ENCODE results near the gene PRUNE2.

PRUNE2 gene

DNA sequence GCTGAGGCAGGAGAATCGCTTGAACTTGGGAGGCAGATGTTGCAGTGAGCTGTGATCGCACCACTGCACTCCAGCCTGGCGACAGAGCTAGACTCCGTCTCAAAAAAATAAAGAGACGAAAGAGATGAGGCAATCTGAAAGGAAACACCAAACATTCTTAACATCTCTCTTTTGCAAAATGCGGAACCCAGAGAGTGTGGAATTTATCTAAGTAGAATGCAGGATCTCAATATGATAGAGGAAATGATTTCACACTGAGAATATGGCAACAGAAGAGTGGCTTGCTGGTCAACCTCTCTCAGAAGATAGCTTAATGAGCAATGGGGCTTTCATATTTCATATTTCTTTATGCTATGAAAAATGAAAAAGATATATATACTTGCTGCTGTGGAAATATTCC lies 175.1 kb downstream of the PRUNE2 start:
- no peak for DNase-seq (ENCODE audit: low read depth)

DNA sequence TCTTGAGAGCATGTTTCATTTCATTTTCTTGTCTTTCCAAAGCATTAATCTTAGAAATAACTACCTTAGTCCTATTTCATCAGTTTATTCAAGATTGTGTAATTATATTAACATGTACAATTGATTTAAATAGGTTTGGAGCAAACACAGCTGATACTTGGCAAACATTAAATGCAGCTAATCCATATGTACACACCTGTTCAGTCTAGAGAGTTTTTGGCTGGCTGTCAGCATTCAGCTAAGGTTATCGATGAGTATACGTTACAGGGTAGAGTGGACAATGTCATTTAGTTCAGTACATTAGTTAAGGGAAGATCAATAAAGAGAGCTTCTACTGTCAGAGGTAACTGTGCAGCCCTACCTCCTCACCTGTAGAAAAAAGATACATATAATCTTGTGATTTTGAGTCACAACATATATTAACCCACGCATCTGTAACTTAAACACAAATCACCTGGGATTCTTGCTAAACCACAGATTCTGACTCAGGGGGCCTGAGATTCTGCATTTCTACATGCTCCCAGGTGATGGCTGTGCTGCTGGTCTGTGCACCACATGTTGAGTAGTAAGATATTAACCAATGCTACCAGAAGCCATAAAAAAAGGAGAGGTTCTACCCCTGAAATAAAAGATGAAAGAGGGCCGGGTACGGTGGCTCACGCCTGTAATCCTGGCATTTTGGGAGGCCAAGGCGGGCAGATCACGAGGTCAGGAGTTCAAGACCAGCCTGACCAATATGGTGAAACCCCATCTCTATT lies 175.8 kb downstream of the PRUNE2 start:
- no peak for DNase-seq (ENCODE audit: low read depth)

DNA sequence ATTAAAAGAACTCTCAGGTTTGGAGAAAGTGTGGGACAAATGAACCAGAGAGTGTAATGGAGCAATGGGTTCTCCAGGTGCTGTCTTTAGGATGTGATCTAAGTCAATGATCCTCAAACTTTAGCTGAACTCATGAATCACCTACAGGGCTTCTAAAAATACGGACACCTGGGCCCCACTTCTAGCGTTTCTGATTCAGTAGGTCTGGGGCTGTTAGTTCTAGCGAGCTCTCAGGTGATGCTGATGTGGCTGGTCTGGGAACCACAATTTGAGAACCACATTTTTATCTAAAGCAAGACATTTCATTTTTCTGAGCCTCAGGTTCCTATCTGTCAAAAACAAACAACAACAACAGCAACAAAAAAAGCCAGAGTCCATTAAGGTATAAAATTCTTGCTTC lies 176.8 kb downstream of the PRUNE2 start:
- no peak for DNase-seq (ENCODE audit: low read depth)

DNA sequence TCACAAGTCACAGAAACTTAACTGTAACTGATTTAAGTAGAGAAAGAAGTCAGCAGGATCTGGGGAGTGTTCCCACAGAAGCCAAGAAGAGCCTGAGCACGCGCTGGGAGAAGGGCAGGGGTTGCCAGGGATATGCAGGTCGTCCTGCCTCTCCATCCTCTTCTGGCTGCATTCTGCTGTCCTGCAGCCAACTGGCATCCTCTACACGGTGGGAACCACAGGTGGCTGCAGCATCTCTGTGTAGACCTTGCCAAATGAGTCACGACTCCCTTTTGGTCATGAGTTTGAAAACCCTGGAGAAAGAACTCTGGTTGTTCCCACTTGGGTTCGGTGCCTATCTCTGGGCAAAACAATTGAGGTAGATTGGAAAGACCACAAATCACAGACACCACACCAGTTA lies 180.0 kb downstream of the PRUNE2 start:
- DNase-seq (ENCODE audit: low read depth), result no peak

DNA sequence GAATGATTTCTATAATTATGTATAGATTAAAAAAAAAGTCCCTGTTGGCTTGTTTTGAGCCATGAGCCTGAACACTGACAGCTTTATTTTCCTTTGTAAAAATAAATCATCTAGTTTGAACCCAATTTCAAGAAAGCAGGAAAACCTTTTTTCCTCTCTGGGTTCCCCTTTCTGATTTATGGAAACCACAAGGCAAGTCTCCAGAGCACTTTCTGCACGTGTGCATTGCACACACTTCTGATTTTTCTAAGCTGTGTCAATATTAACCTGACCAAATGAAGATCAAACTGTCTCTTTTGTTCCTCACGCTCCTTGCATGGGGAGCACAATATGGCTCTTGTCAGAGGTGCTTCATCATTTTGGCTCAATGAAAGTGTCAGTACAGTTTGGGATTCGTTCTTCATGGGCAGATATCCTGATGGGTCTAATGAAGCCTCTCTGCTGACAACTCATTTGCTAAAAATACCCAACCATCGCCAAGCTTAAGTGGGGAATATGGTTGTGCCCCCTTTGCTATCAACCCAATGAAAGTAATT lies 180.8 kb downstream of the PRUNE2 start:
- no peak for DNase-seq (ENCODE audit: low read depth)

DNA sequence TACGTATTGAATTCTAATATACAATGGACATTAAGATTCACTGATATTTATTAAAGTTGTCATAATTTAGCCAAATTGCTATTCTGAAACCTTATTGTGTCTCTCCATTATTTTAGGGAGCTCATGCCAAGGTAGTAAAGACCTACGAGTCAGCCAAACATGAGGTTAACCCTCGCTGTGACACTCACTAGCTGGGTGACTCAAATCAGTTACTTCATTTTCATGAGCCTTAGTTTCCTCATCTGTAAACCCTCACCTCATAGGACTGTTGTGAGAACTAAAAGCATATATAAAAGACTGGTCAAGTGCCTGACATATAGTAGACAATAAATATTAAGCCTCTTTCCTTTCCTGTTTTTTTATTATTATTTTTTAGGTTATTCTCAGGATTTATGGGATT lies 185.7 kb downstream of the PRUNE2 start:
- DNase-seq (ENCODE audit: low read depth), result no peak

DNA sequence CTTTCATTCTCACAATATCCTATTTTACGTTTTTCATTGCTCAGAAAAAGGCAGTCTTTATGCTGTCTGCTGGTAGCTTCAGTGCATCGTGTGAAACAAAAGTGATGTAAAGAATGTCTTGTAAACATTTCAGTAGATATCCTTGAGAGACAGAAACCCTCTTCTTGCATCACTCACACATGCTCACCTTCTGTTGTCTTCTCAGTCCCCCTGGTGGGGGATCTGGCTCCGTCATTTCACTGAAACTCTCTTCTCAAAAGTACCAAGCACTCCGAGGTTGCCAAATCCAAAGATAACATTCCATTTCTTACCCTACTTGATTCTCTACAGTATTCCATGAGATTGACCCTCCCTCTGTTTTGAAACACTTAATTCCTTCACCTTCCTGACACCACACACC lies 187.7 kb downstream of the PRUNE2 start:
- no peak for DNase-seq (ENCODE audit: low read depth)

DNA sequence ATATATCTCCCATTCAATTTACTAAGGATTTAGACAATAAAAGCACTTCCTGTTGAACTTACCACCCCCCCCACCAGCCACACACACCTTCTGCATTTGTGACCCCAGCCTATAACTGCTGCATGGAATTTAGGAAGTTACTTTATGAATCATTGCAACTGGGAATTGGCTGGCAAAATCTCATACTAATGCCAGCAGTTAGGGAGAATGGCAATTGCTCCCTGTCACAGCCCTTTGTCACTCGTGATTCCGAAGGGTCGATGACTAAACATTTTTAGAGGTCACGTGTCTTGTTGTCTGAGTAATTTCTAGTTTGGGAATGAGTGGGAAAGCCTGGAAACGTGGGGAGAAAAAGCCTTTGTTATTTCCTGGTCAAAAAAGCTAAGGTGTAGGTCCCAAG lies 188.3 kb downstream of the PRUNE2 start:
- no peak for DNase-seq (ENCODE audit: low read depth)

DNA sequence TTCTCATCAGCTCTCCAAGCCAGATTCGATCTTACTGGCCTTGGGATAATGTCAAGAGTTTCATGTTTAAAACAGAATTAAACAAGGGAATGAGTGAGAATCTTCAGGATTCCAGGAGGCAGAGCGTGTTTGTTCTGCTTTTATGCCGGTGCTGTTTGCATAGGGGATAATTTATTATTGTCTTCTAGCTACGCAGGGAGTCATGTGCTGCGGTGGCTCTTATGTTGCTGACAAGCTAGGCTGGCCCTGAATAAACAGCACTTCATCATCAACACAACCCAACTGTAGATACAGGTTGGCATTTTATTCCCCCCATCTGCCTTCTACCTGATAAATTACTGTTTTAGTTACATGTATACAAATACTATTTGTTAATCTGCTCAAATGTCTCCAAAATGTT lies 188.7 kb downstream of the PRUNE2 start:
- no peak for DNase-seq (ENCODE audit: low read depth)

DNA sequence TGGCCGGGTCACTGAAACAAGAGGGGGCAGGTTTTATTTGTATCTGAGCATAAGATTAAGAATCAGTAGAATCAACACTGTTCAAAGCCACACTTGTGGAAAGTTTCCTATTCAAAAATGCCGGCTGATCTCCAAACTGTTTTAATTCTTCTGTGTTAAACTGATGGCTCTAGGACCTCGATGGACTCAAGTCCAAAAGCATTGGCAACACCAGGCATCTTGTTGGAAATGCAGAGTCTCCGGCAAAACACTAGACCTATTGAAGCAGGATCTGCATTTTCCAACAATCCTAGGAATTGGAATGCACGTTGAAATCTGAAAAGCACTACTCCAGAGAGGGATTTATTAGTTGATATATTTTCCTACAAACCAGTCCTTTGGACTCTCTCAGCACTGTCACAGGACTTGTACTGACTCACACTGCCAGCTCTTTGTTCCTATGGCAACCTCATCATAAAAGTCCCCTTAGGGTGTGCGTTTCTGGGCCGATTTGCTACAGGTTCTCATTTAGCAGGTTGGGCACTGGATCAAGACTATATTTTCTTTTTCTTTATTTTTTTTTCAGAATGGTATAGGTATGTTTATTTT lies 189.7 kb downstream of the PRUNE2 start:
- no peak for DNase-seq (ENCODE audit: low read depth)

DNA sequence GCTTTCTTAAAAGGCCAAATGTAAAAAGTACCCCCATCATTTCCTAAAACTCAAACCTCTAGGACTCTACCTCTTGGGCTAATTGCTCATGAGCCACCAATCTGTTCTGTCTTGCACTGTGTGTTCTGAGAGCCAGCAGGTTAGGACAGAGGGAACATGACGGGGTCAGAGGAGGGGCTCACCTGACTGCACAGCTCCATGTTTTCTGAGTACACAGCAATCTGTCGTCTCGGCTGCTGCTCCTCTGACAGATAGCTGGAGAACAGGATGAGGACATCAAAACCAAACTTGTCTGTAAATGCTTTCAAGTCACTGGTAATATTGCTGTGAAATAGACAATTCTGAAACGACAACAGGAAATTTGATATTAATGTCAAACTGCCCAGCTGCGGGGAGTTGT lies 192.5 kb downstream of the PRUNE2 start:
- no peak for DNase-seq (ENCODE audit: low read depth)

DNA sequence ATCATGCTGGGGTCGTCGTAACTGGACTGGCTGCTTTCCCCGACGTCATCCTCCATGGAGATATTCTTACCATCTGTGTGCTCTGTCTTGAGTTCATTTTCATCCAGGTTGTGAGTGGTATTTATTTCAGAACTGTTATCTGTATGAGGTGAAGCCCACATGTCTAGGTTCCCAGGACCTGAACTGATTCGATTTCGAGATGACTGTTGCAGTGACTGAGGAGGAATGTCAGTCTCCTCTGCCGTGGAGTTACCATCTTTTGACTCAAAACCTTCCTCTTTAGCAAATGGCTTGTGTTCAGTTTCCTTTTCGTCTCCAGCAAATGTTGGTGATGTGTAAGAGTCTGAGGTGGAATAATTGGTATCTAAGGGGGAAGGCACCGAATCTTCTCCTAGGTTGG lies 196.9 kb downstream of the PRUNE2 start:
- DNase-seq (ENCODE audit: low read depth), result no peak

DNA sequence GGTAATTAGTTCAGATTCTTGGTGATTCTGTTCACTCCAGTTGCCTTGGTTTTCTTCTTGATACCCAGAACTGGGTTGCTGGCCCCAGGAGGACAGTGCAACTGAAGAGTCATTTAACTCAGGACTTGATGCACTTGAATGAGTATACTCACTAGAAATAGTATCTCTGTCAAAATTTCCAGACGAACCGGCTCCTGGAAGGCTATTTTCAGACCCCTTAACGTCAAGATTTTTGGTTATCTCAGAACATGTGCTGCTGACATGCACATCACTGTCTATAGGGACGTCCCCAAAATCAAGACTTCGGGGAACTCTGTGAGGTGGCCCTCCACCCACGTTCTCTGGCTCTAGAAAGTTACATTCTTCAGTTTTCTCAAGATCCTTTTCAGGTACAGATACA lies 198.4 kb downstream of the PRUNE2 start:
- DNase-seq (ENCODE audit: low read depth), result no peak

DNA sequence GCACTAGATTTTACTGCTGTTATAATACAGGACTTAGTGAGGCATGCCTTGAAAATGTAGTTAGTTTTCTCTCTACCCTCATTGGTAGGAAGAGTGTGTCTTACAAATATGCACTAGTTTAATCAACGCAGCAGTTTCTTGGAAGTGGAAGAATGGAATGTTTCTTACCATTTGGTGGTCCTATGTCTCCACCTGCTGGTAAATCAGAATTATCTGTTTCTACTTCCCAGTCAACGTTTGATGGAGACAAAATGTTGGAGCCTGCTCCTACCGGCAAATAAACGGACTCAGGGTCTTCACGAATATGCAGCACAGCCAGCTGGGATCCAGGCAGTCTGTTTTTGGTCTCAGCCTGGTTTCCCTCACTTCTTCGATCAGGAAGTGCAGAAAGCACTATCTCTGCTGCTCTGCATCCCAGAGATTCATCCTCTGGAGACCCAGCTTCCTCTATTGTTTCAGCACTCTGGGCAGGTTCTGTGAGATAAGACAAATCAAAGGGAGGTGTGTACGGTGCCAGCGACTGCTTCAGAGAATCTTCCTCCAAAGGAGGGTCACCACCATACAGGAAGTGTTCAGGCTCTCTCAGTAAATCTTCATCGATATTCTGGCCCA lies 201.2 kb downstream of the PRUNE2 start:
- DNase-seq (ENCODE audit: low read depth), result peak; percentile 60

DNA sequence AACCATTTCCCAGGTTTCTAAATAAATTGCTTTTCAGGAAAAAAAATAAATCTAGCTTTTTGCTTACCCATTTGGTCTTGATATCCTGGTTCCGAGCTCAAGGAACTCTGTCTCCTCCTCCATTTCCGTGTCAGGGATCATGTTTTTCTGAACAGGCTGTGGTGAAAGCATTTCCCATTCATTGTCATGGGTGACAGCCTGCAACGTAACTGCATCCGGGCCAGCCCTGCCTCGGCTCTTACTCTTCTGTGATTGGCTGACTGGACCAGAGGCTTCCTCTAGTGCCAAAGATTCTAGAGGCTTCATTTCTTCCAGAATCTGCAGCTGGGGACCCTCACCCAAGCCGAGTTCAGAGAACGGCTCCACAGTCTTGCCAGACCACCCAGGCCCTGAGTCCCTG lies 202.6 kb downstream of the PRUNE2 start:
- DNase-seq (ENCODE audit: low read depth), result no peak

DNA sequence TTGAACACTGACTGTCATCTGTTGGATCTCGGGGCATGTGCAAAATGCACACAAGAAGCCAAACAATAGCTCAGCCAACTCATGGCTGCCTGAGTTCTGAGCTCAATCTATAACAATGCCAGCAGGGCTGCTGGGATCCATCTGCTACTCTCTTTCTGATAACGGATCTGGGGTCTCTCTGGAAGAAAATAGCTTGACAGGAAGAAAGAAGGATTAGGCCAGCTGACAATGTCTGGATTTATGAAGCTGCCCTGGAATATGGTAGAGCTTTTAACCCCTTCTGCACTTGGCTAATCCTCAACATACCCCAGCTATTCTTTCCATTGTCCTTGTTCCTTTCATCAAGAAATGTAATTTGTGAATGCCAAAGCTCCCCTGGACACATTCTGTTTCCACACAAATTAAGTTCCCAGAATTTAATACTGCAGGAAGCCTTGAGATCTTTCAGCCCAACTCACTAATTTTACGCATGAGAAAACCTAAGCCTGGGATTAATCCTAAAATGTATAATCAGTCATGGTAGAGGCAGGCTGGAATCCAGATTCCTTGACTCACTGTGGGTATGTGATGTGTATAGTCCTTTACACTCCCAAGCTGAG lies 204.4 kb downstream of the PRUNE2 start:
- no peak for DNase-seq (ENCODE audit: low read depth)

DNA sequence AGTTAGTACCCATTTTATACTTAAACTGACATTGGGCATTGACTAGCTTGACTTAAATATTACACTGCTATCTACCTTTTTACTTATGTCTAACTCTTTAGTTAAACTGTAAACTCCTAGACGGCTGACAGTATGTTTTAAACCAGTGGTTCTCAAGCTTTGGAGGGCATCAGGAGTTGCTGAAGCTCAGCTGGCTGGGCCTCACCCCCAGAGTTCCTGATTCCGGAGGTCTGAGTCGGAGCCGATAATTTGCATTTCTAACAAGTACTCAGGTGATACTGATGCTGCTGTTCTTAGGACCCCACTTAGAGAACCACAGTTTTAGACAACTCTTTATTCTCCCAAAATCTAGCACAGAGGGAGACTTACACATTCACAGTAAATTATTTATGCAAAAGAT lies 205.0 kb downstream of the PRUNE2 start:
- DNase-seq (ENCODE audit: low read depth), result no peak

DNA sequence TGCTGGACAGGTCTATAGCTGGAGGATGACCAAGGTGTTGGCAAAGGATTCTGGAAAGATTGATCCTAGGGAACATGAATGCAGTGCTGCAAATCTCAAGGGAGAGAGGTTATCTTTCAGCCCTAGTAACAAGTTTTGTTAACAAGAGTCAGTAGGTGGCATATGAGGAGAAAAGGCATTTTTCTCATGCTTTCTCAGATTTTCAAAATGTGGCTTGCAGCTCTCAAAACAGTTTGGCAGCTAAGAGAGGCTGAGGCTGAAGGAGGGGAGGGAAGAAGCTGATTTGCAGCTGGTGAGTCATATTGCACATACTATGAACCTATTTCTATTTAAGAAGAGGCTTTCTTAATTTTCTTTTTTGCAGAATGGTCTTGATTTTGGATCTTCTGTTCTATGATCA lies 205.9 kb downstream of the PRUNE2 start:
- DNase-seq (ENCODE audit: low read depth), result no peak

DNA sequence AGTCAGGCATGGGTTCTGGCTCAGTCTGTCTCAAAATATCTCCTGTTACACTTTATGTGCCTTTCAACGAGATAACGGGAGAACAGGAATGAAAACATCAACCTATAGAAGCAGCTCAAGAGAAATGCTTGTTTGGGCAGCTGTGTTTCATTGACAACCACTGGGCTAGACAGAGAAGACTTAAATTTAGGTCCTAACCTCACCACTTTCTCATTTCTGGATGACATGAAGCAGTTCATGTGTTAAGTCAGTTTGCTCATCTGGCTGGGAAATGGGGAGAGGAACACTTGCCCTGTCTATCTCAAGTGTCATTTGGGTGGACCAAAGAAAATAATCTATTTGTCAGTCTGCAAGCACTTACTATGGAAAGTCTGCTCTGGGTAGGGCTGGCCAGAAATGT lies 208.4 kb downstream of the PRUNE2 start:
- no peak for DNase-seq (ENCODE audit: low read depth)

DNA sequence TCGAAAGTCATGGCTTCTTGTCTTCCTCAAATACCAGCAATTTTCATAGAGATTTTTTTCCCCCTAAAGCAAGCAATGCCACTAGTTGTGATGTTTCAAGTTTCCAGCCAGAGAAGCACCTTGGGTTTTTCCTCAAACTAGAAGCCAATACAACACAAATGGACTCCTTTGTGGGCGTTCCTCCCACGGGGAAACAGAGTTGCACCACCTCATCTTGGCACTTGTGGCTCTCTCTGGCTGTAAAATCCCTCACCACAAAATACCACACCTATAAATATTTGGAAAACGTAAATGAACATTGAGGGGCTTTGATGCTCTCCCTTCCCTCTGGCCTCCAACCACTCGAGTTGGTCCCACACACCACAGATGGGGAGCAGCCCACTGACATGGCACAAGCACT lies 208.8 kb downstream of the PRUNE2 start:
- DNase-seq (ENCODE audit: low read depth), result no peak

DNA sequence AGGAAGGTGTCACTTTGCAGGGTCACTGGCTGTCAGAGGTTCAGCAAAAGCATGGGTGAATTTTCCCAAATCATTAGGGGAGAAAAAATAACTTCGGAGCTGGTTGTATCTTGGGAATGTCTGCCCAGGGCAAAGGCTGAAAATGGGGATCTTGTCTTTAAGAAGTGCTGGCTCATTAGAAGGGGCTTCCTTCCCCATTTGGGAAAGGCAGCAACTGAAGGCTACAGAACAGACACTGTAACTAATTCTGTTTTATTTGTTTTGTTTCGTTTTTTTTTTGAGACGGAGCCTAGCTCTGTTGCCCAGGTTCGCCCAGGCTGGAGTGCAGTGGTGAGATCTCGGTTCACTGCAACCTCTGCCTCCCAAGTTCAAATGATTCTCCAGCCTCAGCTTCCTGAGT lies 212.0 kb downstream of the PRUNE2 start:
- no peak for DNase-seq (ENCODE audit: low read depth)

DNA sequence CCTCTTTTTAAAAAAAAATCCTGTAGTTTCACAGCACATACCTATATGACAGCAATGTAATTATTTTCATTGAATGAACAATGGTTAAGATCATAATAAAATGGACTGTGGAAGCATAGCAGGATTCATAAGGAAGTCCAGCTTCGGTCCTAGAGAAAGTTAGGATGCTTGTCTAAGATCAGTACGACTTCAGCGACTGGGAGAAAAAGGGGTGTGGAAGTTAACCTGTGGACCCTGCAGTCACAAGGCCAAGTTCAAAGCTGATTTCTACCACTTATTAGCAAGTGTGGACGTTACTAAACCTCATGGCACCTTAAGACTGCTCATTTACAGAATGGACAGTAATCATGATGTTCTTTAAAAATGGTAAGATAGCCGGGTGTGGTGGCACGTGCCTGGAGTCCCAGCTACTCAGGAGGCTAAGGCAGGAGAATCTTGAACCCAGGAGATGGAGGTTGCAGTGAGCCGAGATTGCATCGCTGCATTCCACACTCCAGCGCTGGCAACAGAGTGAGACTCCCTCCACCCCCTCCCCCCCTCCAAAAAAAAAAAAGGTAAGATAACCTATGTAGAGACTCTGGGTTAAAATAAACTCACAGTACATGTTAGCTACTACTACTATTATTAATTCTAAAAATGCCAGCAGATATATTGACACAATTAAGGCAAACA lies 213.3 kb downstream of the PRUNE2 start:
- no peak for DNase-seq (ENCODE audit: low read depth)

Measured in HS-5 (cell line).